ENCODE results near the gene MCC. TPM values are rescaled to one million over a fixed set of nuclear protein-coding genes. Genes with fewer than 3 reads are reported as not detected.

The MCC gene
- total and polyA plus RNA-seq, 9 donors, result 29.8 to 262 (median 108) TPM

GRCh38 chr5:113452941-113453340, 35.3 kb downstream of the MCC start:
- no peak overlapping the region for H3K27ac ChIP-seq
- WGBS, 3 donors, result 91 to 95% (median 92%) methylated on average over 6 of the region's 6 CpGs
- H3K9me3 ChIP-seq, result no peaks in the 10 kb centered on the region
- no peaks in the 10 kb centered on the region for H3K4me1 ChIP-seq (ENCODE audit: insufficient read depth)
- H3K4me3 ChIP-seq, result no peak overlapping the region
- H3K36me3 ChIP-seq, result no peaks in the 10 kb centered on the region
- DNase-seq, result no peak
- no peaks in the 10 kb centered on the region for H3K27me3 ChIP-seq
- intact Hi-C loops (cut with DNase I), result no loop called here
- TF ChIP-seq POLR2A (IDR thresholded peaks at IDR 0.05) (no peak), EP300 (IDR thresholded peaks at IDR 0.05) (no peak), CTCF (IDR thresholded peaks at IDR 0.05) (no peak)

DNA sequence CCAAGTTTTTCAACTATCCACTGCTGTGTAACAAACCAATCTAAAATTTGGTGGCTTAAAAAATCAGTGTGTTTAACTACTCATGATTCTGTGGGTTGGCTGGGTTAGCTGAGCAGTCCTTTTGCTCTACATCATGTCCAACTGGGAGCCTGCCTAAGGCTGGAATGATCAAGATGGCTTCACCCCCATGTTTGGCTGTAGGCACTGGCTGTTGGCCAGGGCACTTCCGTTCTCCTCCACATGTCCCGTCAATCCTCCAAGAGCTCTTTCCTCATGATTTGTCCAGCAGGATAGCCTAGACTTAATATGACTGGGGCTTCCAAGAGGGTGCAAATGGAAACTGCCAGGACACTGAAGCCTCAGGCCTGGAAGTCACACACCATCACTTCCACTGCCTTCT, 36.5 kb downstream of the MCC start:
- Histone ChIP-seq H3K36me3 (no peaks in the 10 kb centered on the region), H3K4me1 (ENCODE audit: insufficient read depth) (no peaks in the 10 kb centered on the region), H3K27ac (no peak overlapping the region), H3K27me3 (no peaks in the 10 kb centered on the region), H3K4me3 (no peak overlapping the region), H3K9me3 (no peaks in the 10 kb centered on the region)
- WGBS, 3 donors, result 61 to 80% (median 76%) methylated on average over 2 of the region's 2 CpGs
- no peak for TF ChIP-seq POLR2A (IDR thresholded peaks at IDR 0.05)
- no peak for TF ChIP-seq EP300 (IDR thresholded peaks at IDR 0.05)
- TF ChIP-seq CTCF (IDR thresholded peaks at IDR 0.05), result no peak
- intact Hi-C loops (cut with DNase I), result no loop called here
- DNase-seq, result no peak

GRCh38 chr5:113450929-113451328, 37.3 kb downstream of the MCC start:
- TF ChIP-seq CTCF (IDR thresholded peaks at IDR 0.05), result no peak
- TF ChIP-seq POLR2A (IDR thresholded peaks at IDR 0.05), result no peak
- TF ChIP-seq EP300 (IDR thresholded peaks at IDR 0.05), result no peak
- intact Hi-C loops (cut with DNase I), result no loop called here

GRCh38 chr5:113450462-113450861, 37.8 kb downstream of the MCC start:
- DNase-seq, result no peak
- Histone ChIP-seq H3K9me3 (no peaks in the 10 kb centered on the region), H3K27ac (no peak overlapping the region), H3K4me1 (ENCODE audit: insufficient read depth) (no peaks in the 10 kb centered on the region), H3K36me3 (no peaks in the 10 kb centered on the region), H3K27me3 (no peaks in the 10 kb centered on the region), H3K4me3 (no peak overlapping the region)
- 53 to 69% (median 67%) methylated on average over 2 of the region's 2 CpGs for WGBS, 3 donors
- TF ChIP-seq CTCF (IDR thresholded peaks at IDR 0.05) (no peak), POLR2A (IDR thresholded peaks at IDR 0.05) (no peak), EP300 (IDR thresholded peaks at IDR 0.05) (no peak)
- intact Hi-C loops (cut with DNase I), result no loop called here

More at GRCh38 chr5:113450929-113451328, 37.3 kb downstream of the MCC start:
- DNase-seq, result no peak
- WGBS, 3 donors, result 10 to 35% (median 10%) methylated on average over 2 of the region's 2 CpGs
- H3K27ac ChIP-seq, result no peak overlapping the region
- no peaks in the 10 kb centered on the region for H3K36me3 ChIP-seq
- H3K4me1 ChIP-seq (ENCODE audit: insufficient read depth), result no peaks in the 10 kb centered on the region
- H3K27me3 ChIP-seq, result no peaks in the 10 kb centered on the region
- no peaks in the 10 kb centered on the region for H3K9me3 ChIP-seq
- H3K4me3 ChIP-seq, result no peak overlapping the region

Data from ovary (tissue), 9 donors.